ENCODE measurements around the gene PLXDC1.
A peak's percentile ranks its signal among the peaks of the same experiment; 100 is the strongest.
"Not testable (repeated sequence)": the region's sequence is repeated elsewhere in the genome, so short reads cannot be mapped to it uniquely, and the experiment has no call there.

PLXDC1 gene

GRCh38 chr17:39057701-39058206 is 93.7 kb downstream of the PLXDC1 start:
- no peak for DNase-seq

DNA sequence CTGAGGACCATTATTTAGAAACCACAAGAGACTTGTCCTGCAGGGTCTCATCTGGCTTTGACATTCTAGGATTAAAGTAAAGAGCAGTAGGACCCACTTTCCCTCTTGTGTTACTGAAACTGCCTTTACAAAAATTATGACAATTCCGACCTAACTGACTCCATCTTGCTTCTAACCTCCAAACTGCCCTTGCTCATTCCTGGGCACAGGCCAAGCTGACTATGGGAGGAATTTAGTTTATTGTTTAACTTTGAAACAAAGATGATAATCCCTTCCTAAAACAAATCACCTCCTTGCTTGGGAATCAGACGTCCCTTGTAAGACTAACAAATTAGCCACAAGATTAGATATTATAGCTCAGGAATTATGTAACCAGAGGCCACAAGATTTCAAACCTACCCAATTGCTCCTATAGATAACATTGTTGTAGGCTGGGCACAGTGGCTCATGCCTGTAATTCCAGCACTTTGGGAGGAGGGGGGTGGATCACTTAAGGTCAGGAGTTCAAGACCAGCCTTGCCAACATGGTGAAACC is 97.3 kb downstream of the PLXDC1 start:
- no peak for DNase-seq

DNA sequence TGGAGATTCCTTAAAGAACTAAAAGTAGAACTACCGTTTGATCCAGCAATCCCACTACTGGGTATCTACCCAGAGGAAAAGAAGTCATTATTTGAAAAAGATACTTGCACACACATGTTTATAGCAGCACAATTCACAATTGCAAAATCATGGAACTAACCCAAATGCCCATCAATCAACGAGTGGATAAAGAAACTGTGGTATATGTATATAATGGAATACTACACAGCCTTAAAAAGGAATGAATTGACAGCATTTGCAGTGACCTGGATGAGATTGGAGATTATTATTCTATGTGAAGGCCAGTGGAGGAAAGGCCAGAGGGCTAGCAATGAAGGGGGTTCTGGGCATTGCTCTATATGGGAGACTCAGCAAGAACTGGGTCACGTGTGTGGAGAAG is 99.0 kb downstream of the PLXDC1 start:
- not testable (repeated sequence) for DNase-seq

DNA sequence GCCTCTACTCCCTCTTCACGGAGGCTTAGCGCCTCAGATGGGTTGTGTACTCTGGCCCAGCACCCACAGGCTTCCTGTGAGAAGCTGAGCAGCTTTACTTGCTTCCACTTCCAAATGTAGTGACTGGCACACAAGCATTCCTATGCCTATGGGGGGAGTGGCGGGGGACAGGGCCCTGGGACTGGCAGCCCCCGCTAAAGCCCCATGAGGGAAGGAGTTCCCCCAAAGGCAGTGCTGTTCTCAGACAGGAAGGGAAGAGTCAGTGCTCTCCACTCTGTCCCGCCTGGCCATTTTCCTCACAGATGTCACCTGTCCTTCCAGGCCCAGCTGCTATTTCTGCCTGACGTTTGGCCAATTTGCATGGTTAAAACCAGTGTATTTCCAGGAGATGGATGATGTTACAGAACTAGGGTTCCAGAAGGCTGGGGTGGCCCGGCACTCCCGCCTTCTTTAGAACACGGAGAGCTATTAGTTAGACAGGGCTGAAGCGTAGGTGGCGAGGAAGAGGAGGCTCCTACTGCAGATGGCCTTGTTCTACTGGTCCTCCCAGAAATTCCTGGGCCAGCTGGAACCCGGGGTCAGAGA is 100.3 kb downstream of the PLXDC1 start:
- no peak for DNase-seq

DNA sequence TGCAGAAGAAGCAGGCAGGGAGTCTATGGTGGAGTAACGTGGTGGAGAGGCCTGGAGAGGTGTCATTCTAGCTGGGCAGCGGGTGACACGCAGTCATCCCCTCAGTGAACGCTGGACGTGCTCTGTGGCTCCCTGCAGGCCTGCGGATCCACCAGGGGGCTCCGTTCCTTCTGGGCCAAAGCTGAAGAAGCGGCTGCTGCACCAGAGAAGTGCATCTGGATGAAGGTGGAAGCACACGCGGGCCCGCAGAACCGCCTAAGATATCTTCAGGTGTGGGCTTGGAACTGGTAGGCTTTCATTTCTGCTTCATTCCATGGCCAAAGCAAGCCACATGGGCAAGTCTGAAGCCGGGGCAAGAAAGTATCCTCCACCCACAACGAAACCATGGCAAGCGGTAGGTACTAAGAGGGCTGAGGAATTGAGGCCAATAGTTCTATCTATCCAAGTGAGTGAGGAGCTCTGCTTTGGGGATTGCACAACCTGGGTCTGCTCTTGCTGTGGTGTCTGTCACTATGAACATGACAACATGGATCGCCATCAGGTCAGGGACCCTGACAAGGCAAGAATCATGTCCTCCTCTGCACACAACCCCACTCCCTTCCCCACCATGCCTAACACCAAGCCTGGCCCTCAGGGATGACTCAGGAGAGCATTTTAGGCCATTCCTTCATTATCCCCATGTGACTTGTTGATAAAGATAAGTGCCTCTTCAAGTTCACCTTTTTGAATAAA is 105.3 kb downstream of the PLXDC1 start:
- no peak for DNase-seq

DNA sequence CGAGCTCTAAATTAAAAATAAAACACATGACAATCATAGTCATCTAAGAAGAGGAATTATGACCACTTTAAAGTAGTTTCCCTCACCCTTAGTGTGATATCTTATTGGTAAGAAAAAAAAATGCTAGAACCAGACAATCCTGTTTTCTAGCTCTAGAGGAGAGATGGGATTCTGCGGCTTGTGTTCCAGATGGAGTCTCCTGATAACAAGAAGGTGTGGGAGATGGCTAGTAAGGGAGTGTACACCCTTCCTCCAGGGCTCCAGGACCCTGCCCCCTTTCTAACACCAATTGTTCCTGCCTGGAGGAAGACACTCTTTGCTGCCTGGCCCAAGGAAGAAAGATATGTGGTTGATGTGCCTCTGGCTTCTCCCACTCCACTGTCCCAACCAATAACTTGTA is 115.4 kb downstream of the PLXDC1 start:
- DNase-seq = no peak

GRCh38 chr17:39035578-39035977 is 115.9 kb downstream of the PLXDC1 start:
- not testable (repeated sequence) for DNase-seq

DNA sequence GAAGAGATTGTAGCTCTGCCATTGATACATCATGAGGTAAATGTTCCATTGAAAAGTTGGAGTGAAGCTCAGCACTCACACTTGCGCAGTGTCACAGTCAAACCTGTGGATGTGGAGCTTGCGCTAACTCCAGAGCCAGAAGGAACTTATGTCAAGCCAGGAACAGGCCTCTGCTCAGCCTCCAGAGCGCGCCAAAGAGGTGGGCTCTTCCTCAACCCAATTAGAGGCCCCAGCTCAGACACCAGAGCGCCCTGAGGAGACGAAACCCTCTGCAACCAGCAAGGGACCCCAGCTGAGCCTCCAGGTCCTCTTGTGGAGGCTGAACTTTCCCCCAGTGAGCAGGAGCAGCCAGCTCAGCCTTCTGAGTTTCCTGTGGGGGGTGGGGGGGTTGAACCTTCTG is 122.7 kb downstream of the PLXDC1 start:
- DNase-seq = no peak

DNA sequence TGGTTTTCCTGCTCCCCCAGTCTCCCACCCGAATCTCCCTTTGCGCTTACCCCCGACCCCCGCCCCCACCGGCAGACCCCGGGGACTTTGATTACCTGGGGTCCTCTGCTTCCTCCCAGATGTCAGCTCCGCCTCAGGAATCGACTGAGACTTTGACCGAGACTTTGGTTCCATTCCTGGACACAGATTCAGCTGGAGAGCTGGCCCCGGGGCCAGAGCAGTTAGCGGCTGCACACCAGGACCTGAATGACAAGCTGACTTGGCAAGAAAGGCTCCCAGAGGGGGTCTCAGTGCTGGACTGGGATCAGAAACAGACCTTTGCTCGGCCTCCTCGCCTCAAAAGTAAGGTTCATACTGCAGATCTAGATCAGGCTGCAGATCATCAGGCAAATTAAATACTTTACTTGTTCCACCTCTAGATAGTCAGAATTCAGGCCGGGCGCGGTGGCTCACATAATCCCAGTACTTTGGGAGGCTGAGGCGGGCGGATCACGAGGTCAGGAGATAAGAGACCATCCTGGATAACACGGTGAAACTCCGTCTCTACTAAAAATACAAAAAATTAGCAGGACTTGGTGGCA is 123.9 kb downstream of the PLXDC1 start:
- no peak for DNase-seq

DNA sequence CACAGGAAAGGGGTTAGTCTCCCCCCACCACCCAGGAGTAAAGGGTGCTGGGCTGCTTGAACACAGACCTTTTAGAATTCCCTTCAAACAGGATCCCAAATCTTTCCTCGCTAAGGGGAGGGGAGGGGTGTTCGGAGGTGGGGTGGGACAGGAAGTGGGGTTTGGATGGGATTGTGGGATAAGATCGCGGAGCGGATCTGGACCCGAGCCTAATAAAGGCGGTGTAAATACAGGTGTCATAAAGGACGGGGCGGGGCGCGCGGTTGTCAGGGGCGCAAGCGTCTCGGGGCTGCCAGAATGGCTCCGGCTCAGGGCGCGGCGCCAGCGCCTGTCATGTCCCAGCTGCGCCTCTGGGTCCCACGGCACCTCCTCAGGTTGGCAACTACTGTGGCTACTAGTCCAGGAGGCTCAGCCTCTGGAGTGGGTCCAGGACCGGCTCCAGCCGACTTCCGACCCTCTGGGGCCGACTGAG is 124.4 kb downstream of the PLXDC1 start:
- DNase-seq = peak; percentile 10

GRCh38 chr17:39026346-39026745 is 125.1 kb downstream of the PLXDC1 start:
- DNase-seq = not testable (repeated sequence)

DNA sequence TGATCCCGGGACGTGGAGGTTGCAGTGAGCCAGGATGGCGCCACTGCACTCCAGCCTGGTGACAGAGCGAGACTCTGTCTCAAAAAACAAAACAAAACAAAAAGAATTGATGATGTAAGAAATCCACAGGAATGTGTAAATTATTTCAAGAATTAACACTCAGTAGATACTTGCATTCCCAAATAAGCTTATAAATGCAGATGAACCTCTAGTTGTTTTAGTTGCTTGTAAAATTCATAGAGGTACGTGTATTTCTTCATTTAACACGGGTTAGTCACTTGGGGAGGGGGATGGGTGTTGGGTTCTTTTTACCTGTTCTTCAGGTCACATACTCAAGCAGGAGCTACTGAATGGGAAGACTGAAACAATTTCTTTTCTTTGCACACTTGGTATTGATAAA is 128.5 kb downstream of the PLXDC1 start:
- DNase-seq = no peak

DNA sequence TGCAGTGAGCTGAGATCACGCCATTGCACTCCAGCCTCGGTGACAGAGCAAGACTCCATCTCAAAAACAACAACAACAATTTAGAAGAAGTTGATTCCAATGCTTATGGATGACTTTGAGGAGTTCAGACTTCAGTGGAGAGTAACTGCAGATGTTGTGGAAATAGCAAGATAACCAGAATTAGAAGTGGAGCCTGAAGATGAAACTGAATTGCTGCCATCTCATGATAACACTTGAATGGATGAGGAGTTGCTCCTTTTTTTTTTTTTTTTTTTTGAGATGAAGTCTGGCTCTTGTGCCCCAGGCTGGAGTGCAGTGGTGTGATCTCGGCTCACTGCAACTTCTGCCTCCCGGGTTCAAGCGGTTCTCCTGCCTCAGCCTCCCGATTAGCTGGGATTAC is 131.4 kb downstream of the PLXDC1 start:
- not testable (repeated sequence) for DNase-seq

DNA sequence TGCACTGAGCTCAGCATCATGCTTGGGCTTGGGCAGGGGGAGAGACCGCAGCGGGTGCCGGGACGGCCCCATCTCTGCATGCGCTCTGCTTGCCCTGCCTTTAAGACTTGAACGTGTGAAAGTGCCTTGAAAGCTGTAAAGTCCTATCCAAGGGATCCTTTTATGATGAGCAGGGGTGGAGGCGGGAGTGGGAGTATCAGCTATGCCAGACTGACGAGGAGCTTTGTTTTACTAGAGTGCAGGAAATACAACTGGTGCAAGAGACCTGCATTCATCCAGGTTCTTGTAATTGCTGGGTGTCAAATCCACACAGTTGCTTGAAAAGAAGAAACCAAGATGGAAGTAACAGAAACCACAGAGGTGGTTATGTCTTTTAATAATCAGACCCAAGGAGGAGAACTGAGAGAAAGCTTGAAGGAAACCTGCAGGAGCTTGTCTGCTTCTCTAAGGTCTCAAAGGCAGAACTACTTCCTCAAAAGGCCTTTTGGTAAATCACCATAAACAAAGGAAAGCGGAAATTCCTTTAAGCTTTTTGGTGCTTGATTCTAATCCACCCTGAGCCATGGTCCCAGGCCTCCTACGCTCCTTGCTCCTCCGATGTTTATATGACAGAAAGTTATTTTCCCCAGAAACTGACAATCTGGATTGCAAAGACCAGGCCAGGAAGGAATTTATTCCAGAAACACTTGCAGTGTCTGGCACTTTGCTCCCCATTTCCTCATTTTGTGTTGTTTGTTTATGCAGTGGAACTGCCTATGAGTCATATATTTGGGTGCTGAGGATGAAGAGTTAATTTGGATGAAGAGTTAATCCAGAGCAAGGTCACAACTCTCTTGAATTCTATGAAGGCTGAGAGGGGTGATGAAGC is 132.9 kb downstream of the PLXDC1 start:
- DNase-seq = no peak

DNA sequence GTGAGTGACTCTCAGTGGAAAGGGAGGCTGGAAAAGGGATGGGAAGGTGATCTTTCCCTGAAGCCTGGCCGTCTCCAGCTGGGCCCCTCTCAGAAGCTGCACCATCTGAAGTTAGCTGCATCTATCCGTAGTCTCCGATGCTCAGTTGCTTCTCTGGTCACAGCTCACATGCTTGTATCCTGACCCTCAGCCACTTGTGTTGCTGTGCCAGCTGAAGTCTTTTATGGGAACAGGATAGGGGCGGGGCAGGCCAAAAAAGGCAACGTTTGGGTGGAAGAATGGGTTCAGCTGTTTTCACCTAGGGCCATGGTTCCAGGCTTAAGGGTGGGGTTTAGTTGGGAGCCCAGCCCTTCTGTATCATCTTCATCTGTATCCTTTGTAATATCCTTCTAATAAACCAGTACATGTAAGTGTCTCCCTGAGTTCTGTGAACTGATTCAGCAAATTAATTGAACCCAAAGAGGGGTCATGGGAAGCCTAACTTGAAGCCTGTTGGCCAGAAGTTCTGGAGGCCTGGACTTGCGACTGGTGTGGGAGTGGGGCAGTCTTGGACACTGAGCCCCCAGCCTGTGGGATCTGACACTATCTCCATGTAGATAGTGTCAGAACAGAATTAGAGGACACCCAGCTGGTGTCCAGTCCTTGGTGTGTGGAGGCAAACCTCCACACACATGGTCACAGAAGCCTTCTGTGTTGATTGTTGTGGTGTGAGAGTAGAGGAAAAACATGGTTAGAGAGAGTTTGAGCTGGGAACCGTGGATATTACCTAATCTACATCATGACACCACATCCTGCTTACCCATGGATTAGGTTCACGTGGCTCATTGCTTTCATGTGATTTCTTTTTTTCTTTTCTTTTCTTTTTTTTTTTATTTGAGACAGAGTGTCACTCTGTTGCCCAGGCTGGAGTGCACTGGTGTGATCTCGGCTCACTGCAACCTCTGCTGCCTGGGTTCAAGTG is 135.0 kb downstream of the PLXDC1 start:
- DNase-seq = no peak

DNA sequence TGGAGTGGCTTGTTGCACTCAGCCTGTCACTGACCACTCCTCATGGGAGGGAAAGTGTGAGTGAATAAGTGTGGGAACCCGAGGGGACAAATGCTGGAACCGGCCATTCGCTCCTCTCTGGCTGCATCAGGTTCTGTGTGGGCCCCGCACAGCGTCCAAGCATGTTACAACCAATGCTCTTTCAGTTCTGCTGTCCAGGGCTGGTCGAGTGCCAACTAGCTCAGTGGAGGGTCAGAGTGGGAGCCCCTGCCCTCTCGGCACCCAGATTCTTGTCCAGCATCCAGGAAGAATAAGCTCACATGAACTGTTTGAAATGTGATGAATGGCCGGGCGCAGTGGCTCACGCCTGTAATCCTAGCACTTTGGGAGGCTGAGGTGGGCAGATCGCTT is 135.9 kb downstream of the PLXDC1 start:
- DNase-seq = no peak

- no peak for DNase-seq
These were observed 136.5 kb downstream of the PLXDC1 start for GRCh38 chr17:39014795-39015545.

GRCh38 chr17:39014044-39014794 is 137.2 kb downstream of the PLXDC1 start:
- peak; percentile 29 for DNase-seq
